Rectal smooth muscle tissue (tissue), 1 donor: ENCODE measurements around the gene CPZ.

Source experiments
- H3K27ac ChIP-seq: one replicate; pipeline ENCODE4 v1.7.0; 2013; ENCODE audit warnings: low read depth, low read length, inconsistent platforms
- H3K27me3 ChIP-seq: one replicate; pipeline ENCODE4 v1.7.0; 2013; ENCODE audit warnings: low read length; ENCODE audit not compliant: control insufficient read depth, insufficient read depth
- H3K36me3 ChIP-seq: one replicate; pipeline ENCODE4 v1.7.0; 2013; ENCODE audit warnings: low read length; ENCODE audit not compliant: control insufficient read depth, insufficient read depth
- H3K4me1 ChIP-seq: one replicate; pipeline ENCODE4 v1.7.0; 2013; ENCODE audit warnings: low read length; ENCODE audit not compliant: control insufficient read depth, insufficient read depth
- H3K4me3 ChIP-seq: one replicate; pipeline ENCODE4 v1.7.0; 2013; ENCODE audit warnings: low read length
- H3K9ac ChIP-seq: one replicate; pipeline ENCODE4 v1.7.0; 2013; ENCODE audit warnings: low read length

Gene CPZ

GRCh38 chr4:8592366-8593263, at the start of gene CPZ:
CPZ (plus strand) TSS chr4:8592765; CDS start chr4:8592834, 69 bp downstream.
- no peaks in the 10 kb centered on the region for H3K36me3 ChIP-seq
- H3K4me3 ChIP-seq = peak within 1 kb of the TSS; percentile 5
- H3K27me3 ChIP-seq = peaks cover 25% of the 10 kb centered on the region
- H3K9ac ChIP-seq = no peak within 1 kb of the TSS
- H3K4me1 ChIP-seq = no peaks in the 10 kb centered on the region
- no peak within 1 kb of the TSS for H3K27ac ChIP-seq

- Histone ChIP-seq H3K27ac (no peak overlapping the region), H3K4me3 (no peak overlapping the region), H3K27me3 (no peaks in the 10 kb centered on the region), H3K4me1 (no peaks in the 10 kb centered on the region), H3K9ac (no peak overlapping the region), H3K36me3 (no peaks in the 10 kb centered on the region)
Observed at GRCh38 chr4:8542776-8543525, 49.6 kb upstream of the CPZ start.

GRCh38 chr4:8543623-8544022, 48.9 kb upstream of the CPZ start:
- H3K4me3 ChIP-seq = no peak overlapping the region
- no peak overlapping the region for H3K9ac ChIP-seq
- no peaks in the 10 kb centered on the region for H3K36me3 ChIP-seq
- no peak overlapping the region for H3K27ac ChIP-seq
- H3K27me3 ChIP-seq = no peaks in the 10 kb centered on the region
- no peaks in the 10 kb centered on the region for H3K4me1 ChIP-seq

- Histone ChIP-seq H3K27me3 (peaks cover under 1% of the 10 kb centered on the region), H3K4me3 (no peak overlapping the region), H3K4me1 (no peaks in the 10 kb centered on the region), H3K36me3 (no peaks in the 10 kb centered on the region), H3K9ac (no peak overlapping the region), H3K27ac (no peak overlapping the region)
Observed at GRCh38 chr4:8544282-8544681, 48.3 kb upstream of the CPZ start.

GRCh38 chr4:8544741-8545438, 47.7 kb upstream of the CPZ start:
- H3K27ac ChIP-seq = no peak overlapping the region
- H3K9ac ChIP-seq = no peak overlapping the region
- no peaks in the 10 kb centered on the region for H3K4me1 ChIP-seq
- H3K27me3 ChIP-seq = peaks cover 4% of the 10 kb centered on the region
- no peaks in the 10 kb centered on the region for H3K36me3 ChIP-seq
- H3K4me3 ChIP-seq = no peak overlapping the region

GRCh38 chr4:8545439-8545765, 47.2 kb upstream of the CPZ start:
- Histone ChIP-seq H3K4me3 (no peak overlapping the region), H3K36me3 (no peaks in the 10 kb centered on the region), H3K27me3 (peaks cover 4% of the 10 kb centered on the region), H3K4me1 (no peaks in the 10 kb centered on the region), H3K9ac (no peak overlapping the region), H3K27ac (no peak overlapping the region)

- no peak overlapping the region for H3K27ac ChIP-seq
- H3K4me3 ChIP-seq = no peak overlapping the region
- H3K4me1 ChIP-seq = no peaks in the 10 kb centered on the region
- no peak overlapping the region for H3K9ac ChIP-seq
- H3K36me3 ChIP-seq = no peaks in the 10 kb centered on the region
- H3K27me3 ChIP-seq = peaks cover 4% of the 10 kb centered on the region
Observed at GRCh38 chr4:8546766-8547107, 45.8 kb upstream of the CPZ start.

GRCh38 chr4:8547108-8547911, 45.3 kb upstream of the CPZ start:
- Histone ChIP-seq H3K4me3 (no peak overlapping the region), H3K27me3 (peaks cover 4% of the 10 kb centered on the region), H3K36me3 (no peaks in the 10 kb centered on the region), H3K4me1 (no peaks in the 10 kb centered on the region), H3K27ac (no peak overlapping the region), H3K9ac (no peak overlapping the region)

GRCh38 chr4:8547912-8548730, 44.4 kb upstream of the CPZ start:
- no peak overlapping the region for H3K4me3 ChIP-seq
- H3K36me3 ChIP-seq = no peaks in the 10 kb centered on the region
- H3K4me1 ChIP-seq = no peaks in the 10 kb centered on the region
- no peak overlapping the region for H3K9ac ChIP-seq
- H3K27me3 ChIP-seq = peaks cover 4% of the 10 kb centered on the region
- H3K27ac ChIP-seq = no peak overlapping the region

- Histone ChIP-seq H3K4me1 (no peaks in the 10 kb centered on the region), H3K36me3 (no peaks in the 10 kb centered on the region), H3K9ac (no peak overlapping the region), H3K27me3 (peaks cover 4% of the 10 kb centered on the region), H3K27ac (no peak overlapping the region), H3K4me3 (no peak overlapping the region)
Observed at GRCh38 chr4:8548731-8549351, 43.7 kb upstream of the CPZ start.

- no peaks in the 10 kb centered on the region for H3K36me3 ChIP-seq
- H3K27ac ChIP-seq = no peak overlapping the region
- H3K4me3 ChIP-seq = no peak overlapping the region
- no peak overlapping the region for H3K9ac ChIP-seq
- H3K4me1 ChIP-seq = no peaks in the 10 kb centered on the region
- peaks cover 4% of the 10 kb centered on the region for H3K27me3 ChIP-seq
Observed at GRCh38 chr4:8549352-8549931, 43.1 kb upstream of the CPZ start.
